Left kidney (tissue), 2 donors: Measurements from ENCODE around the gene TSPO. TPM values are rescaled to one million over a fixed set of nuclear protein-coding genes. Genes with fewer than 3 reads are reported as not detected.

Experiments used
- DNase-seq: peaks from one replicate; pipeline ENCODE4 v3.0.0-alpha.2; 2013
- polyA plus RNA-seq: library from polyadenylated mRNA; unstranded; fragments of 120-200 nt; gene quantifications from one replicate; pipeline ENCODE4 v1.2.1, GENCODE V29; 2013; ENCODE audit not compliant: insufficient read length

The TSPO gene
- polyA plus RNA-seq, 1 donor, result 12.2 TPM

GRCh38 chr22:43177479-43177878, 26.1 kb downstream of the TSPO start:
- no peak for DNase-seq

DNA sequence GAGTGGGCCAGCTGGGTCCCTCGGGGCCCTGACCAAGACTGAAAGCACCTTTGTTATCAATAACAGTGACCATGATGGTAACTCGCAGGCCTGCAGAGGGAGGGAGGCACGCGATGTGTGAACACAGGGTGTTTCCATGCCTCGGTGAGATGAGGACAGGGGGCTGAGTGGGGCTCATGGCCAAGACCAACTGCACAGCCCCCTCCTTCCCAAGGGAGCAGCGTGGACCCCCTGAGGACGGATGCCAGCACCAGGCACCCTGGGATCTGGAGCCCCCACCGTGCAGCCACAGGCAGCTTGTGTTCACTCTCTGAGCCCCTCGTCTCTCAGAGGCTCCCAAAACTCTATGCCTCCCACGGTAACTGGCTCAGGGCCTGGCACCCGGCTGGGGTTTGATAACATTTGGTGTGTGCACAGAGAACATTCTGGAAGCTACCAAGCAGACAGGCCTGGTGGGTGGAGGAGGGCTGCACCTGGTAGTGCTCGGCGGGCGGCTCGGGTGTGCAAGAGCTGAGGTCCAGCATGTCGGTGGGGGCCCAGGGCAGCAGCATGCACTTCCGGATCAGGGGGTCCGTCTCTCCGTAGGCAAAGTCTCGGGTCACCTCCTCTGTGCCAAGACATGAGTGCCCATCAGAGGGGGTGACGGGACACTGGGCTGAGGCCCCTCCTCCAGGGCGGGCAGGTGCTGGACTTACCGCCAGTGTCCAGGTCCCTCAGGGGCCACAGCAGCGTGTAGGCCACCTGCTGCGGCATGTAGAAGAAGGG, 28.0 kb downstream of the TSPO start:
- DNase-seq, result no peak

DNA sequence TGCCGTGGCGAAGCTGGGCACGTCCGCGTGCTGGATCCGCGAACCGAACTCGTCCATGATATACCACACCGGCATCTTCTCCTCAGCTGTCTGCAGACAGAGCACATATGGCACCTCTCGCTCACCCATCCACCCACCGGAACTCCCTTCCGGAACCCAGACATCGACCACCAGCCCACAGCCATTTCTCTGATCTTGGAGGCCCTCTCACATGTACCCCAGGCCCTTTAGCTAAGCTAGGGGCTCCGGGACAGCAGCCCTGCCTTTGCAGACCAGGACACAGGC, 28.5 kb downstream of the TSPO start:
- no peak for DNase-seq

DNA sequence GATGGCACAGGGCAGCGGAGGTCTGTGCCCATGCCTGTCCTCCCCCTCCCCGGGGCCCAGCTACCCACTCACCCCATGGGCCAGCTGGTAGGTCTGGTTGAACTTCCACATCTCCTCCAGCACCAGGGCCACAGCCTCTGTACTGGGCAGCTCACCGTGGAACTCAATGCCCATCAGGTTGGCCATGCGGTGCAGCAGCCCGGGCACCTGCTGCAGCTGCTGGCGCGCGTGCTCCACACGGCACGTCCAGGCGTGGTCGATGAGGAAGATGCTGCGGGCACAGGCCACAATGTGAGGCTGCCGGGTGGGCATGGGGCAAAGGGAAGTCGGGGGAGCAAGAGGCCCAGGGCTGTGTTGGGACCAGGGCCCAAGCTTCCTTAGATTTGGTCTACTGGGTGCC, 29.3 kb downstream of the TSPO start:
- DNase-seq, result no peak

GRCh38 chr22:43181321-43182076, 30.1 kb downstream of the TSPO start:
- no peak for DNase-seq

DNA sequence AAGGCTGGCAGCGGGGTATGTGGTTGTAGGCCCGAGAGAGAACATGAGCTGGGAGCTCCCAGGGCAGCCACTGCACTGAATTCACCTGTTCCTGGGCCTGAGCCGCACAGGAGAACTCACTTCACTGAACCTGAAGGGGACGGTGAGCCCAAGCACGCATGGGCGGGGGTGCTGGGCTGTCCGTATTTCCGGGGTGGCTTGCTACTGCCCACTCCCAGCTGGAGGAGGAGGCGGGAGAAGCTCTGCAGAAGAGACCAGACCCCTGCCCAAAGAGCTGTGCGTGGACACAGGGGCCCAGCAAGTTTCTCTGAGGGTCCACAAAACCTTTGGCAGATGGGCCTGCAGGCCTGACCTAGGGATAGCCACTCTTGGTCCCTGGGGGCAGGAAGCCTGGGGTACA, 30.8 kb downstream of the TSPO start:
- no peak for DNase-seq

DNA sequence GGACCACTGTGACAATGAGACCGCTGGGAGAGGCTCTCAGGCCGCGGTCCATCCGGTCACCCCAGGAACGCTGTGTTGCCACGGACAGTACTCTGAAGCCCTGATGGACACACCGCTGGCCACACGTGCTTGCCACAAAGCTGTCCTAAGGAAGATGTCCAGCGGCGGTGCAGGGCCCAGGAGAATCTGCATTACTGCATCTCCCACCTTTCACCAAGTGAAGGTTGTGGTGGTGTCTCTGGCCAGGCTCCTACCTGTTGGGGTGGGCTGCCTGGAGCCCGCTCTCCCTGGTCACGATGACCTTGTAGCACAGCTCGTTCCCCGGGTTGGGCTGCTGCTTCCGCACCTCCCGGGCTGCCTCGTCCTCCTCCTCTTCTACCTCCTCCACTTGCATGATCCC, 31.4 kb downstream of the TSPO start:
- DNase-seq, result no peak

DNA sequence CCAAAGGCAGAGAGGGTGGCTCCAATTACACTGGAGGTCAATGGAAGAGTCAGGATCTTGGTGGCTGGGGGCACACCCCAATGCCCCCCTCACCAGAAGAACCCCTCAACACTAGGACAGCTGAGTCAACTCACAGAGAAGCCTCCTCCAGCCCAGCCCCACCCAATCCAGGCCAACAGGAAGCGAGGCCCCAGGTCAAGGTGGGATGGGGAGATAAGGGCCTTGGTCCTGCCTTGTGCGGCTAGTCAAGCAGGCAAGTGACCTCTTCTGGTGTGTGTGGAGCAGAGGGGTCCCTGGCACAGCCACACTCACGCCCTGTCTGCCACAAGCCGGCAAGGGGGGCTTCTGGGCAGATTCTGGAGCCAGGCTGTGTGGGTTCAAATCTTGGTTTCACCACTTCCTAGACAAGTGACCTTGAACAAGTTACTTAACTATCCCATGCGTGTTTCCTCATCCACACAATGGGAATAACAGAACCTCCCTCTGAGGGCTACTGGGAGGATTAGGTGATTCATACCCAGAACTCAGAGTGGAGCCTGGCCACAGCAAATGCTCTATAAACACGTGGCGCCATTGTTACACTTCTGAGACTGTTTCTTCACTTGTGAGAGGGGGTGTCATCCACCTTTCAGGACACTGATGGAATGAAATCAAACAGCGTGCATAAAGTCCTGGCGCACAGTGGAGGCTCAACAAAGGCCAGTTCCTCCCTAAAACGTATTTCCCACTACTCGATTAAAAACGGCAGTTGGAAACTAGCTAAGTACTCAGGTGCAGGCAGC, 32.3 kb downstream of the TSPO start:
- no peak for DNase-seq

DNA sequence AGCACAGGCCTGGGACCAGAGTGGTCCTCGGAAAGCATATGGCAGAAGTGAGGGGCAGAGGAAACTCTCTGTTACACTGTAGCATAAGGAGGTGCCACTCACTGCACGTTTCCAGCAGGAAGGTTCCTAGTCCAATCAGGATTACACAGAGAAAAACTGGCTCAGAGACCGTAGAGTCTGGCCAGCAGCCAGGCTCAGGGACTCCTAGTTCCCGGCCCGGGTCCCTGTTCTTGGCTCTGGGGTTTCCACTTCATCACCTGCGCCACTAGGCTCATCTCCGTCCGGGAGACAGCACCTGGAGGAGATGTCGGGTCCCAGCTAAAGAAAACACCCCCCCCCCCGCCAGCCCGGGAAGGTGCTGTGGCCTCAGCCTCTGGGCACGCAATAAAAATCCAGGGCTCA, 34.5 kb downstream of the TSPO start:
- DNase-seq, result peak; percentile 34

- peak; percentile 55 for DNase-seq
Measured at GRCh38 chr22:43186272-43187170, 35.2 kb downstream of the TSPO start, which contains the start of gene TTLL12. TSS of gene TTLL12 (minus strand) at chr22:43187134. CDS start at chr22:43187069, 65 bp downstream.

- DNase-seq, result peak; percentile 96
Measured at GRCh38 chr22:43187171-43188099, 36.1 kb downstream of the TSPO start.

GRCh38 chr22:43188829-43189545, 37.6 kb downstream of the TSPO start:
- DNase-seq, result no peak

GRCh38 chr22:43191831-43192230, 40.5 kb downstream of the TSPO start:
- no peak for DNase-seq

DNA sequence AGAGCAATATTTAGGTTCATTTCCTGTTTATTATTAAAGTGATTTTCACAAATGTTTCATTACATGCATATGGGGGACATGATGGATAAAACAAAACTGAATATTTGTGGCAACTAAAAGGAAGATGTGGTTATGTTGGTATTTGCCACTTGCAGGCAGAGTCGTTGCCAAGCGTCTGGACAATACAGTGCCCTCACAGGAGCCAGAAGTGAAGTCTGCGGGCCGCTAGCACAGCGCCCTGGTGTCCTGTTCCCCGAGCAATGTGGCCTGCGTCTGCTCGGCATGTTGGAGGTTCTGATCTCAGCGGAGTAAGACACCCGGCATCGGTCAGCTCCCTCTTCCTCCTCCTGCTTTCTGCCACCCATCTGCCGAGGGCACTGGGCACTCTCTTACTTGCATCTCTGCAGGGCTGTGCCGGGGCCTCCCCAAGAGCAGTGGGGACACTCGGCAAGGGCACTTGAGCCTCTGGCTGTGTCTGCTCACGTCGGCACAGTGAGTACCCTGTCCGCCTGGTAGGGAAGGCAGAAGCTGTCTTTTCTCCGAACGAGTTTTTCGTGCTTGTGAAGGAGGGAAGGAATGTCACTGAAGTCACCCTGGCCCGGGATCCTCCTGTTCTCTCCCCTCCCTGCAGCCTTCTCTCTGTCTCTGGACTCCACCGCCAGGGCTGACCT, 46.0 kb downstream of the TSPO start:
- DNase-seq, result no peak

DNA sequence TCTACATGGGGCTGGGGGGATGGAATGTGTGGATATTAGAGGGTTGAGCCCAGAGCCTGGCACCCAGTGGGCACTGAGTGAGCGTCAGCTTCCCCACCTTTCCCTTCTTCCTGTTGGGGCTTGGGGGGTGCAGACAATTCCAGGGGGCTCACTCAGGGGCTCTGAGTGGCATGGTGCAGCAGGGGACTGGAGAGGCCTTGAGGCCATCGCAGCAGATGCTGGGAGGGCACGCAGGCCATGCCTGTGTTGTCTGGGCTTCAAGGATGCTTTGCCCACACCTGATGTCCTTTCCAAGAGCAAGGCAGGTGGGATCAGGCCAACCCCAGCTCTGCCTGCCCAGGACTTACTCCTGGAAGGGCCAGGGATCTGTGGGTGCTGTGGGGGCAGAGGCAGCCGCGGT, 46.8 kb downstream of the TSPO start:
- no peak for DNase-seq

GRCh38 chr22:43198936-43199335, 47.6 kb downstream of the TSPO start:
- DNase-seq, result no peak

GRCh38 chr22:43199541-43199940, 48.2 kb downstream of the TSPO start:
- DNase-seq, result no peak

- no peak for DNase-seq
Measured at GRCh38 chr22:43200031-43200430, 48.7 kb downstream of the TSPO start.

DNA sequence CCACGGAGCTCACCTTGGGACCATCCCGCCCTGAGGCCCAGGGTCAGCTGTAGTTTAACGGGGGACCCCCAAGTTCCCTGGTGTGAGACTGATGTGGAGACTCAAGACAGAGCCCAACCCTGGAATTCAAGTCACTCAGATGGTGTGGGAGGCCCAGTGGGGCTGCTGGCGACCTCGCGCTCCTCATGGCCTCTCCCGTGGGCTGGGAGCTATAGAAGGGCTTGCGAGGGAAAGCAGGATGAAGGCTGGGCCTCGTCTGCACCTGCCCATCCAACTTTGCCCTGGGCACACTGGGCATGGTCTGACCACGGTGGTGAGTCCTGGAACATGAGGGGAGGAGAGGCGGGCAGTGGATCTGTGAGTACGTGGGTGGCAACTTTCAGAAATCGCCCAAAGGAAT, 49.2 kb downstream of the TSPO start:
- DNase-seq, result no peak
